IPS-11a (cell line): ENCODE measurements around the gene PITPNM2.
A peak's percentile ranks its signal among the peaks of the same experiment; 100 is the strongest.

Source experiments
- H3K4me3 ChIP-seq: one replicate; pipeline ENCODE4 v1.5.1; 2013; ENCODE audit warnings: low read depth, low read length, control low read depth

PITPNM2 gene

GRCh38 chr12:123150744-123151456 is at the start of gene PITPNM2:
Gene PITPNM2, minus strand, starts transcription at chr12:123151090. Its CDS starts 116,500 bp downstream, at chr12:123034590.
- H3K4me3 ChIP-seq = peak within 1 kb of the TSS; percentile 65

- no peak overlapping the region for H3K4me3 ChIP-seq
Measured at GRCh38 chr12:123200414-123200813, 49.5 kb upstream of the PITPNM2 start.

GRCh38 chr12:123199936-123200335 is 49.0 kb upstream of the PITPNM2 start:
- H3K4me3 ChIP-seq = no peak overlapping the region

GRCh38 chr12:123187637-123188036 is 36.7 kb upstream of the PITPNM2 start:
- no peak overlapping the region for H3K4me3 ChIP-seq

GRCh38 chr12:123180171-123180570 is 29.3 kb upstream of the PITPNM2 start:
- H3K4me3 ChIP-seq = no peak overlapping the region

- no peak overlapping the region for H3K4me3 ChIP-seq
Measured at GRCh38 chr12:123171967-123172366, 21.1 kb upstream of the PITPNM2 start.

GRCh38 chr12:123167329-123167728 is 16.4 kb upstream of the PITPNM2 start:
- no peak overlapping the region for H3K4me3 ChIP-seq

GRCh38 chr12:123165537-123165936 is 14.6 kb upstream of the PITPNM2 start:
- H3K4me3 ChIP-seq = no peak overlapping the region

- no peak overlapping the region for H3K4me3 ChIP-seq
Measured at GRCh38 chr12:123164710-123165261, 13.9 kb upstream of the PITPNM2 start.

GRCh38 chr12:123164222-123164621 is 13.3 kb upstream of the PITPNM2 start:
- H3K4me3 ChIP-seq = no peak overlapping the region

GRCh38 chr12:123163227-123163626 is 12.3 kb upstream of the PITPNM2 start:
- no peak overlapping the region for H3K4me3 ChIP-seq

- H3K4me3 ChIP-seq = no peak overlapping the region
Measured at GRCh38 chr12:123160801-123161487, 10.1 kb upstream of the PITPNM2 start.

- H3K4me3 ChIP-seq = no peak overlapping the region
Measured at GRCh38 chr12:123153906-123154305, 3.0 kb upstream of the PITPNM2 start.

GRCh38 chr12:123152833-123153232 is 1.9 kb upstream of the PITPNM2 start:
- no peak overlapping the region for H3K4me3 ChIP-seq

GRCh38 chr12:123151457-123152454 is 866 bp upstream of the PITPNM2 start:
- peak overlapping the region; percentile 51 for H3K4me3 ChIP-seq

- peak overlapping the region; percentile 65 for H3K4me3 ChIP-seq
Measured at GRCh38 chr12:123150275-123150743, 581 bp downstream of the PITPNM2 start.

- peak overlapping the region; percentile 65 for H3K4me3 ChIP-seq
Measured at GRCh38 chr12:123149501-123150274, 1.2 kb downstream of the PITPNM2 start.

- no peak overlapping the region for H3K4me3 ChIP-seq
Measured at GRCh38 chr12:123149088-123149487, 1.8 kb downstream of the PITPNM2 start.

- no peak overlapping the region for H3K4me3 ChIP-seq
Measured at GRCh38 chr12:123148655-123149054, 2.2 kb downstream of the PITPNM2 start.

GRCh38 chr12:123148223-123148622 is 2.7 kb downstream of the PITPNM2 start:
- H3K4me3 ChIP-seq = no peak overlapping the region
